ENCODE results near the gene ZMYND19.

Gene ZMYND19

GRCh38 chr9:137612741-137613142 lies 22.4 kb upstream of the ZMYND19 start:
- TF ChIP-seq, protein P1, sequence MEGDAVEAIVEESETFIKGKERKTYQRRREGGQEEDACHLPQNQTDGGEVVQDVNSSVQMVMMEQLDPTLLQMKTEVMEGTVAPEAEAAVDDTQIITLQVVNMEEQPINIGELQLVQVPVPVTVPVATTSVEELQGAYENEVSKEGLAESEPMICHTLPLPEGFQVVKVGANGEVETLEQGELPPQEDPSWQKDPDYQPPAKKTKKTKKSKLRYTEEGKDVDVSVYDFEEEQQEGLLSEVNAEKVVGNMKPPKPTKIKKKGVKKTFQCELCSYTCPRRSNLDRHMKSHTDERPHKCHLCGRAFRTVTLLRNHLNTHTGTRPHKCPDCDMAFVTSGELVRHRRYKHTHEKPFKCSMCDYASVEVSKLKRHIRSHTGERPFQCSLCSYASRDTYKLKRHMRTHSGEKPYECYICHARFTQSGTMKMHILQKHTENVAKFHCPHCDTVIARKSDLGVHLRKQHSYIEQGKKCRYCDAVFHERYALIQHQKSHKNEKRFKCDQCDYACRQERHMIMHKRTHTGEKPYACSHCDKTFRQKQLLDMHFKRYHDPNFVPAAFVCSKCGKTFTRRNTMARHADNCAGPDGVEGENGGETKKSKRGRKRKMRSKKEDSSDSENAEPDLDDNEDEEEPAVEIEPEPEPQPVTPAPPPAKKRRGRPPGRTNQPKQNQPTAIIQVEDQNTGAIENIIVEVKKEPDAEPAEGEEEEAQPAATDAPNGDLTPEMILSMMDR (IDR thresholded peaks at IDR 0.05; ENCODE audit: low read depth, low read length), result no peak
- H3K4me3 ChIP-seq (ENCODE audit: low read depth, low read length), result no peak overlapping the region

GRCh38 chr9:137611623-137612609 lies 21.6 kb upstream of the ZMYND19 start:
- no peak overlapping the region for H3K4me3 ChIP-seq (ENCODE audit: low read depth, low read length)

GRCh38 chr9:137610944-137611343 lies 20.6 kb upstream of the ZMYND19 start:
- H3K4me3 ChIP-seq (ENCODE audit: low read depth, low read length), result no peak overlapping the region
- TF ChIP-seq, protein P1 (IDR thresholded peaks at IDR 0.05; ENCODE audit: low read depth, low read length), result no peak

More at GRCh38 chr9:137611623-137612609, 21.6 kb upstream of the ZMYND19 start:
- TF ChIP-seq, protein P1 (IDR thresholded peaks at IDR 0.05; ENCODE audit: low read depth, low read length), result no peak

DNA sequence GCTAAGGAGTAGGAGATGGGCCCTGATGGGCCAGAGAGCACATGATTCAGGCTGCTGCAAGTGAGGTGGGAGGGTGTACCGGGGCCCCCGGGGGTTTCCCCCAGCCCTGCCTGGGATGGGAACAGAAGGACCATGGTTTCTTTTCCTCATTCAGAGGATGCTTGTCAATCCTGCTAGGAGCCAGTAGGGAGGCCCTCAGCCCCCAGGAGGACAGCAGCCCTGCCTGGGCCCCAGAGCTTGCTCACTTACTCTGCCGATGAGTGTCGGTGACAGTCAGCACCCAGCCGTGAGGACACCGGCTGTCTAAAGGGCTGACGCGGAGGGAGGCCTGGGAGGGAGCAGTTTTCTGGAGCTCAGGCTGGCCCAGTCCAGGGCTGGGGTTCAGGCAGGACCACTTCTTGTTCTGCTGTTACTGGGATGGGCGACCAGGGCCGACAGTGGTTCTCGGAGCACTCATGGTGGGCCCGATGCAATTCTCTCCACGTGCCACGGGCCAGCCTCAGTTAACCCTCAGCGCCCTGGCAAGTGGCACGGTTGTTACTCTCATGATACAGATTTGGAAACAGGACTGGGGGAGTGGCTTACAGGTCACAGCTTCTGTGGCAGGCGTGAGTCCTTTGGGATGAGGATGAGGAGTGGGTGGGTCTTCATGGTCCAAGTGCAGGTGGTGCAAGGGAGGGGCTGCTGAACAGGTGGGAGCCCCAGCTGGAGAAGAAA lies 17.0 kb upstream of the ZMYND19 start:
- TF ChIP-seq, protein P1 (IDR thresholded peaks at IDR 0.05; ENCODE audit: low read depth, low read length), result no peak
- H3K4me3 ChIP-seq (ENCODE audit: low read depth, low read length), result no peak overlapping the region; the same call in 1 of the 2 replicates

DNA sequence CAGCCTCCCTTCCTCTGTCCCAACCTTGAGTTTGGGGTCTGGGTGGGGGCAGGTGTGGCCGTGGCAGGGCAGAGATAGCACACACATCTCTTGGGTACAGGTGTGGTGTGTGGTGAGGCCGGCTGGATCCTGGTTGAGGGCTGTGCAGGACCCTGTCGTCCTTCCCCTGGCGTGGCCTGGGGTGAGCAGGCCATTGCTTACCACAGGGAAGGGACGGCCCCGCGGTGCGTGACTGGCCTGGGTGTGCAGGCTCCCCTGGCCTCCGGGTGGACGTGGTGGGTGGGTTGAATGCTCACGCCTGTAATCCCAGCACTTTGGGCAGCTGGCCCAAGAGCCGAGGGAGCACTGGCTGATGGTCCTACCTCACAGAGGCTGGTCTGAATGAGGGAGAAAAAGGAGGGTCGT lies 16.4 kb upstream of the ZMYND19 start:
- TF ChIP-seq, protein P1 (IDR thresholded peaks at IDR 0.05; ENCODE audit: low read depth, low read length), result no peak

GRCh38 chr9:137606005-137606621 lies 15.8 kb upstream of the ZMYND19 start:
- H3K4me3 ChIP-seq (ENCODE audit: low read depth, low read length), result peak overlapping the region; percentile 69
- TF ChIP-seq, protein P1 (IDR thresholded peaks at IDR 0.05; ENCODE audit: low read depth, low read length), result no peak

More for the DNA sequence above, 16.4 kb upstream of the ZMYND19 start:
- peak overlapping the region; percentile 69 for H3K4me3 ChIP-seq (ENCODE audit: low read depth, low read length)
